HL-60 (cell line): ENCODE results near the gene DYNC1H1.
A peak's percentile ranks its signal among the peaks of the same experiment; 100 is the strongest.
"Not testable (repeated sequence)": the region's sequence is repeated elsewhere in the genome, so short reads cannot be mapped to it uniquely, and the experiment has no call there.

Experiments used
- DNase-seq, 2 experiments: peaks; one replicate each; pipeline ENCODE4 v3.0.0-alpha.2; 2010 to 2020; ENCODE audit warnings: low read depth in 1 of 2, low spot score in 1 of 2
- H3K27ac ChIP-seq: fragments of 250-450 bp; sonication (Bioruptor Pico); replicated peaks from 2 replicates; pipeline ENCODE4 v1.5.1; 2020; ENCODE audit warnings: mild to moderate bottlenecking, moderate library complexity
- H3K27me3 ChIP-seq: fragments of 250-450 bp; sonication (Bioruptor Pico); 2 replicates; pipeline ENCODE4 v1.5.1; 2021; ENCODE audit warnings: mild to moderate bottlenecking, moderate library complexity; ENCODE audit not compliant: insufficient read depth, poor library complexity, severe bottlenecking
- H3K4me3 ChIP-seq: replicated peaks from 2 replicates; pipeline ENCODE4 v1.5.1; 2011; ENCODE audit warnings: mild to moderate bottlenecking, control low read depth, low read length; ENCODE audit not compliant: insufficient read depth
- CTCF ChIP-seq: IDR thresholded peaks from one replicate; pipeline ENCODE4 v1.5.1; 2011; ENCODE audit warnings: low read length, control low read depth, inconsistent platforms; ENCODE audit not compliant: insufficient read depth
- GABPA ChIP-seq: IDR thresholded peaks from 2 replicates; pipeline ENCODE4 v1.6.1; 2012; ENCODE audit warnings: low read depth
- POLR2AphosphoS5 ChIP-seq: IDR thresholded peaks from 2 replicates; pipeline ENCODE4 v1.6.1; 2012; ENCODE audit warnings: low read depth
- REST ChIP-seq: IDR thresholded peaks from 2 replicates; pipeline ENCODE4 v1.6.1; 2012; ENCODE audit warnings: low read depth; ENCODE audit not compliant: insufficient replicate concordance
- SPI1 ChIP-seq: IDR thresholded peaks from 2 replicates; pipeline ENCODE4 v1.6.1; 2012; ENCODE audit warnings: low read depth, mild to moderate bottlenecking, borderline replicate concordance

DYNC1H1 gene

GRCh38 chr14:102081231-102082080 lies 117.1 kb downstream of the DYNC1H1 start:
- no peak overlapping the region for H3K27ac ChIP-seq
- no peaks in the 10 kb centered on the region for H3K27me3 ChIP-seq
- TF ChIP-seq REST (no peak), CTCF (no peak), POLR2AphosphoS5 (no peak), SPI1 (no peak)
- DNase-seq = peak in 1 of 2 experiments; percentile 39
- no peak overlapping the region for H3K4me3 ChIP-seq

- peak in 1 of 2 experiments; percentile 18 for DNase-seq
- H3K27ac ChIP-seq, H3K27me3 ChIP-seq: not testable (repeated sequence)
- peak overlapping the region; percentile 58 for H3K4me3 ChIP-seq
Measured at GRCh38 chr14:102084522-102084921, 120.1 kb downstream of the DYNC1H1 start.

GRCh38 chr14:102084931-102085330 lies 120.6 kb downstream of the DYNC1H1 start:
- peak in 1 of 2 experiments; percentile 27 for DNase-seq
- no peaks in the 10 kb centered on the region for H3K27me3 ChIP-seq
- no peak overlapping the region for H3K27ac ChIP-seq
- TF ChIP-seq GABPA (no peak), POLR2AphosphoS5 (no peak), SPI1 (no peak), REST (no peak), CTCF (no peak)
- peak overlapping the region; percentile 58 for H3K4me3 ChIP-seq

GRCh38 chr14:102085488-102085887 lies 121.1 kb downstream of the DYNC1H1 start:
- peak in 1 of 2 experiments; percentile 15 for DNase-seq
- Histone ChIP-seq H3K4me3 (peak overlapping the region; percentile 58), H3K27me3 (no peaks in the 10 kb centered on the region), H3K27ac (peak overlapping the region; percentile 96)
- TF ChIP-seq CTCF (no peak), POLR2AphosphoS5 (no peak), REST (no peak), GABPA (no peak), SPI1 (no peak)
